Endothelial cell of umbilical vein (primary cell): ENCODE data around the gene TRMT11.

ENCODE experiments used
- TF ChIP-seq, protein P1 (sequence below), 2 donors: IDR thresholded peaks; 1 replicate in 1 of 2; 2 replicates in 1 of 2; pipeline ENCODE4 v1.5.1; 2011; ENCODE audit warnings: low read length in 2 of 2, mild to moderate bottlenecking in 2 of 2, moderate library complexity in 2 of 2, control low read depth in 1 of 2, inconsistent platforms in 1 of 2, low read depth in 1 of 2; ENCODE audit not compliant: insufficient read depth in 1 of 2; ENCODE audit errors: extremely low read depth in 1 of 2
- TF ChIP-seq, protein P2 (sequence below): IDR thresholded peaks from 2 replicates; pipeline ENCODE4 v1.6.1; 2011; ENCODE audit not compliant: insufficient read depth, insufficient read length

DNA sequence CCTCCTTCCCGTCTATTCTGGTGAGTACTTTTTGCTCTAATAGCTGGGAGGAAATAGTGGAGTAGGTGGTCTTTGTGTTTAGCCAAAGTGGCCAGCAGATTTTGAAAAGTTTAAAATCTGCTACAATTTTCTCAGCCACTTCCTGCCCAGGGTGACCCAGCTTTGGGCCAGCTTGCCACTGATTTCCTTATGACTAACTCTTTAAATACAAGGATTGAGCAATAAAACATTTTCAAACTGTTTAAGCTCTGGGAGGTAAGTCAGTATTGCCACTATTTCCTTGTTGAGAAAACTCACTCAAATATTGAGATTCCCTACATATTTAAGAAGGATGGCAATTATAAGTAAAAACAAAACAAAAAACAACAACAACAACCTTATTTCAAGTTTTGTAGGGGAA, 54.5 kb downstream of the TRMT11 start:
- TF ChIP-seq, protein P1, sequence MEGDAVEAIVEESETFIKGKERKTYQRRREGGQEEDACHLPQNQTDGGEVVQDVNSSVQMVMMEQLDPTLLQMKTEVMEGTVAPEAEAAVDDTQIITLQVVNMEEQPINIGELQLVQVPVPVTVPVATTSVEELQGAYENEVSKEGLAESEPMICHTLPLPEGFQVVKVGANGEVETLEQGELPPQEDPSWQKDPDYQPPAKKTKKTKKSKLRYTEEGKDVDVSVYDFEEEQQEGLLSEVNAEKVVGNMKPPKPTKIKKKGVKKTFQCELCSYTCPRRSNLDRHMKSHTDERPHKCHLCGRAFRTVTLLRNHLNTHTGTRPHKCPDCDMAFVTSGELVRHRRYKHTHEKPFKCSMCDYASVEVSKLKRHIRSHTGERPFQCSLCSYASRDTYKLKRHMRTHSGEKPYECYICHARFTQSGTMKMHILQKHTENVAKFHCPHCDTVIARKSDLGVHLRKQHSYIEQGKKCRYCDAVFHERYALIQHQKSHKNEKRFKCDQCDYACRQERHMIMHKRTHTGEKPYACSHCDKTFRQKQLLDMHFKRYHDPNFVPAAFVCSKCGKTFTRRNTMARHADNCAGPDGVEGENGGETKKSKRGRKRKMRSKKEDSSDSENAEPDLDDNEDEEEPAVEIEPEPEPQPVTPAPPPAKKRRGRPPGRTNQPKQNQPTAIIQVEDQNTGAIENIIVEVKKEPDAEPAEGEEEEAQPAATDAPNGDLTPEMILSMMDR (IDR thresholded peaks at IDR 0.05; ENCODE audit: extremely low read depth in 1 of 2, insufficient read depth in 1 of 2, low read depth in 1 of 2, low read length in 2 of 2): no peak
- TF ChIP-seq, protein P2, sequence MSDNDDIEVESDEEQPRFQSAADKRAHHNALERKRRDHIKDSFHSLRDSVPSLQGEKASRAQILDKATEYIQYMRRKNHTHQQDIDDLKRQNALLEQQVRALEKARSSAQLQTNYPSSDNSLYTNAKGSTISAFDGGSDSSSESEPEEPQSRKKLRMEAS: no peak
